Measurements from ENCODE around the gene BPIFA1.

Gene BPIFA1

DNA sequence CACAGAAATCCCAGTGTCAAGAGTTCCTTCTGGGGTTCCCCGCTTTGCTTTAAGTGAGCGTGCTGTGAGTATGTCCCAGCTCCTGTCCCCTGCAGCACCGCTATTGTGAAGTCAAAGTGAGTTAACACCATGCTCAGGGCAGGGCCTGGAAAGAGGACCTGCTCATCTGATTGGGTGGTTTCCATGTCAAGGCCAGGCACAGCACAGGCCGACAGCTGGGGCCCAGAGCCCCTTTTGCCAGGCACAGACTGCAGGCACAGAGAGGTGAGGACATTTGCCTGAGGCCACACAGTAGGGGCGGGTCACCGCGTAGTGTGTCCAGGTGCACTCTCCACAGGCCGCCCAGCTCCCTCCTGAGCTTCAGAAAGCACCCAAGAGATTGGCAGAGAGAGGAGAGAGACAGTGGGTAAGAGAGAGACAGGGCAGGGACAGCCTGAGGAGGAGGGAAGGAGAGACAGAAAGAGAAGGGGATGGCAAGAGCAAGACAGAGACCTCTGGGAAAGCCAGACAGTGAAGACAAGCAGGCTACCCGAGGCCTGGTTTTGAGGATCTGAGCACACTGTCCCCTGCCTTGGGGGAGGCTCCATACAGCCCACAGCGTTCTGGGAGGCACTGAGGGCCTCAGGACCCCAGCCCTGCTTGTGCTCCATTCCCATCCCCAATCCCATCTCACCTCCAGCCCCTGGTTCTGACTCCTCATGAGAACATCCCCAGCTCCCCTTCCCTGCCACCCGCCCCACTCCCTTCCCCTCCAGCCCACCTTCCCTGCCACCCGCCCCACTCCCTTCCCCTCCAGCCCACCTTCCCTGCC lies 40.7 kb downstream of the BPIFA1 start:
- no peak for DNase-seq (ENCODE audit: extremely low read depth, low read depth)
- TF ChIP-seq, protein P1, sequence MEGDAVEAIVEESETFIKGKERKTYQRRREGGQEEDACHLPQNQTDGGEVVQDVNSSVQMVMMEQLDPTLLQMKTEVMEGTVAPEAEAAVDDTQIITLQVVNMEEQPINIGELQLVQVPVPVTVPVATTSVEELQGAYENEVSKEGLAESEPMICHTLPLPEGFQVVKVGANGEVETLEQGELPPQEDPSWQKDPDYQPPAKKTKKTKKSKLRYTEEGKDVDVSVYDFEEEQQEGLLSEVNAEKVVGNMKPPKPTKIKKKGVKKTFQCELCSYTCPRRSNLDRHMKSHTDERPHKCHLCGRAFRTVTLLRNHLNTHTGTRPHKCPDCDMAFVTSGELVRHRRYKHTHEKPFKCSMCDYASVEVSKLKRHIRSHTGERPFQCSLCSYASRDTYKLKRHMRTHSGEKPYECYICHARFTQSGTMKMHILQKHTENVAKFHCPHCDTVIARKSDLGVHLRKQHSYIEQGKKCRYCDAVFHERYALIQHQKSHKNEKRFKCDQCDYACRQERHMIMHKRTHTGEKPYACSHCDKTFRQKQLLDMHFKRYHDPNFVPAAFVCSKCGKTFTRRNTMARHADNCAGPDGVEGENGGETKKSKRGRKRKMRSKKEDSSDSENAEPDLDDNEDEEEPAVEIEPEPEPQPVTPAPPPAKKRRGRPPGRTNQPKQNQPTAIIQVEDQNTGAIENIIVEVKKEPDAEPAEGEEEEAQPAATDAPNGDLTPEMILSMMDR (IDR thresholded peaks at IDR 0.05; ENCODE audit: low read depth, low read length), result no peak

DNA sequence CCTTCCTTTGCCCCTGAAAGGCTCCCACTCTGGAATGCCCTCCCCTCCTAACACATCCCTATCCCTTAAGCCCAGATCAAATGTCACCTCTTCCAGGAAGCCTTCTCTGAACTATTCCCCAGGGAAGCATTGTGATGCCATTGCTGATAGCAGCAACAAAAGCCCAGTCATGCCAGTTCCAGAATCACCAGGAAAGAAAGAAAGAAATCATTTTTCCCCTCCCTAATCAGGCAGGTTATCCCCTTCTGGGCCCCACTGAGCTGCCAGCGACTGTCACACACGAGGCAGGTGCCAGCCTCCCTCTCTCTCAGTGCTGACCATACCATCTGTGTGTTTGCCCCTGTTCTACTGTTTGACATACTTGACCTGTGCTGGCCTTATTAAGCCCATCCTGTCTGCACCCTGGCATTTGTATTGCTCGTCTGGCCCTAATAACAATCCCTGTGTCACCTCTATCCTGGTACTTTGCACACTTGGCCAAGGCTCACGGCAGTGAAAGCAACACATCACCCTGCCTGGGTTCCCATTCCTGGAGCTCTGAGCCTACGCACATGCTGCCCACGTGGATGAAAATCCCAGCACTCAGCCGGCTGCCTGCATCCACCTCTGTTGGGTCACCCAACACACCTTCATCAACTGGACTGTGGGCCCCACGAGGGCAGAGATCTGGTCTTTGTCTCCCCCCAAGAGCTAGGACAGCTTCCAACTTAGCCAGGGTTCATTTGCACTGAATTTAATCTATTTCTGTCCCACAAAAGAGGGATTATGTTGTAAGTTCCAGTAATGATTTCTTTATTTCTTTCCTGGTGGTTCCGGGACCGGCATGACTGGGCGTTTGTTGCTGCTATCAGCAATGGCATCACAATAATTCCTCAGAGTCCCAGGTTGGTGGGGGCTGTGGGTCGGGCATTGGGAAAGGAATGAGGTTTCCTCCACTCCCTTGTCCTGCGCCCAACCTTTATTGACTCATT lies 42.0 kb downstream of the BPIFA1 start:
- TF ChIP-seq, protein P1 (IDR thresholded peaks at IDR 0.05; ENCODE audit: low read depth, low read length), result no peak
- no peak for DNase-seq (ENCODE audit: extremely low read depth, low read depth)

DNA sequence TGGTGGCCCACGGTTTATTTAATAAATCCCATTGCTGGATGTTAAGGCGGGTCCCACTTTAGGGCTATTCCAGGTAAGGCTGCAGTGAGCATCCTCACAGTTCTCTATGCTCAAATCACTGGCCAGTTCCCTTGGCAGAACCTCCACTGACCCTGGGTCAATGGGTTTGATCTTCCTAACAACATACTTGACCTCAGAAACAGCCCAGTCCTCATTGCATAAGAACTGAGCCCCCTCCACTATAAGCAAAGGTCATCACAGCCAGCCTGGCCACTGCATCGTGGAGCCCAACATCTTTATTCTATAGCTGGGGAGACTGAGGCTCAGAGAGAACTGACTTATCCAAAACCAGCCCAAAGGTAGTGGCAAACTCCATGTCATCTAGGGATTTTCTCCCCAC lies 42.9 kb downstream of the BPIFA1 start:
- TF ChIP-seq, protein P1 (IDR thresholded peaks at IDR 0.05; ENCODE audit: low read depth, low read length), result no peak
- no peak for DNase-seq (ENCODE audit: extremely low read depth, low read depth)

DNA sequence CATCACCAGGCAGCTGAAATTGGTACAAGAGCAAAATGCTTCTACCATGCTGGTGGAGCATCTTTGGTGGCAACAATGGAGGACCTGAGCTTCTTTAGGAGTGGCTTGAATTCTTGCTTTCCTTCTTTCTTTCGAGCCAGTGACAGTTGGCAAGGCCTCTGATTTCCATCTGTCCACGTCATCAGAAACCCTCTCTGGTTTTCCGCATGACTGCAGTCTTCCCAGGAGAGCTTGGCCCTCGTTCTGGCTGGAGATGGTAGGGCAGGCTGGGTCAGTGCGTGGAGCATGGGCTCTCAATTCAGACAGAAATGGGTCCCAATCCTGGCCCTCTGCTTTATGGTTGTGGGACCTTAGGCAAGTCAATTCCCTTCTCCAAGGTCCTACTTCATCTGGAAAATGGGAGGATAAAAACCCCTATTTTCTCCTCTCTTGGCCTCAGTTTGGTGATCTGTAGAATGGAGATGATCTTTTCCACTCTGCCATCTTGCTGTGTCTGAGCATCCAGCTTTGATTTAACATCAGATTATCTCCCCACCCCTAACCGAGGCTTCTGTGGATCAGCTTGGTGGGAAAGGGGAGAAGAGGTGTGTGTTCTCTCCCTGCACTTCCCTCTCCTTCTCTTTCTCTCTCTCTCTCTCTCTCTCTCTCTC lies 43.6 kb downstream of the BPIFA1 start:
- no peak for DNase-seq (ENCODE audit: extremely low read depth, low read depth)
- TF ChIP-seq, protein P1 (IDR thresholded peaks at IDR 0.05; ENCODE audit: low read depth, low read length), result no peak

DNA sequence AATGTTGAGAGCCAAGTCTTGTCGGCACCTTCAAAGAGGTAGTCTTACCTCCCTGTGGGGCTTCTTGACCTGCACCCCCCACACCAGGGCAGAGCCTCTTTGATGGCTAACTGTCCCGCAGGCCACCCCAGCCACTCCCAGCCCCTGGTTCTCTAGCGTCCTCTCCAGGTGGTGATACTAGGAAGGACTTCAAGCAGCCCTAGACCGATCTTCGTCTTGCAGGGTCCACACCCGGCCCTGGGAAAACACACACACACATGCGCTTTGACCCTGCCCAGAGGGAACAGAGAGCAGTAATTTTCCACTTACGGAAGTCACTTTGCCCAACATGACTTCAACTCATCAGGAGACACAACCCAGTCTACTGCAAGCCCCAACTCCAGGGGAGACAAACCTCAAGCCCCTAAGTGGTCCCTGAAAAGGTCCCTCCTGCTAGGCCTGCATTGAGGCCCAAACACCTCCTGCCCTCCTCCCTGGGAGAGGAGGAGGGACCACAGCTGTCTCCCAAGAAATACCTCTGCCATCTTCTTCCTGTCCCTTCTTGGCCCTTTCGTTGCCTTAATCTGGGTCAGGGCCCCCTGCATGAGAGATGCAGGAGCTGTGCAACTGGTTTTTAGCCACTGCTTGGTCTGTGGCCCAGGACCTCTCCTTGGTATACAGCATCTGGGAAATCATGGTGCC lies 44.3 kb downstream of the BPIFA1 start:
- TF ChIP-seq, protein P1 (IDR thresholded peaks at IDR 0.05; ENCODE audit: low read depth, low read length), result no peak
- no peak for DNase-seq (ENCODE audit: extremely low read depth, low read depth)

DNA sequence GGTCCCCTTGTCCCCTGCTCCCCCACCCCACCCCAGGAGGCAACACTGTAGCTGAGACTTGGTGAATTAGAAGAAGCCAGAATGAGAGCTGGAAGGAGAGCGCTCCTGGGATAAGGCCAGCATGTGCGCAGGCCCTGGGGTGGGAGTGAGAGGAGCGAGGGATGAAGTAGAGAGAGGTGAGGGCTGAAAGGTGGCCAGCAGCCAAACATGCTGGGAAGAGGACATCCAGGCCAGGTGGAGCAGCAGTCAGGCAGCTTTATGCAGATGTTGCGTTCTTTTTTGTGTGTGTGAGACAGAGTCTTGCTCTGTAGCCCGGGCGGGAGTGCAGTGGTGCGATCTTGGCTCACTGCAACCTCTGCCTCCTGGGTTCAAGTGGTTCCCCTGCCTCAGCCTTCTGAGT lies 45.0 kb downstream of the BPIFA1 start:
- no peak for DNase-seq (ENCODE audit: extremely low read depth, low read depth)
- TF ChIP-seq, protein P1 (IDR thresholded peaks at IDR 0.05; ENCODE audit: low read depth, low read length), result no peak
